ENCODE results near the gene RAP1GDS1.
"Not testable (repeated sequence)": the region's sequence is repeated elsewhere in the genome, so short reads cannot be mapped to it uniquely, and the experiment has no call there.

RAP1GDS1 gene

DNA sequence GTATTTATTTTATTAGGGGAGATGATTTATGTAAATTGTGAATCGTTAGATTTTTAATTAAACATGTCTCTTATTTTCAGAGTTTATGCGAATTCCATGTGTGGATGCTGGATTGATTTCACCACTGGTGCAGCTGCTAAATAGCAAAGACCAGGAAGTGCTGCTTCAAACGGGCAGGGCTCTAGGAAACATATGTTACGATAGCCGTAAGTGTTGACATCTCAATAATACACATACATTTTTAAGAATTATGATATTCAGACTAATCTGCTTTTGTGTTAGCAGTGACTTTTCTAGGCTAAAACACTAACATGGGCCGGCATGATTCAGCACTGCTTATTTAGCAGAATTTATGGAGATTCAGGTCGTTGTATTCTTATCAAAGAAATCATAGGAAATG, 91.2 kb downstream of the RAP1GDS1 start:
- no peak for DNase-seq (ENCODE audit: low spot score)

DNA sequence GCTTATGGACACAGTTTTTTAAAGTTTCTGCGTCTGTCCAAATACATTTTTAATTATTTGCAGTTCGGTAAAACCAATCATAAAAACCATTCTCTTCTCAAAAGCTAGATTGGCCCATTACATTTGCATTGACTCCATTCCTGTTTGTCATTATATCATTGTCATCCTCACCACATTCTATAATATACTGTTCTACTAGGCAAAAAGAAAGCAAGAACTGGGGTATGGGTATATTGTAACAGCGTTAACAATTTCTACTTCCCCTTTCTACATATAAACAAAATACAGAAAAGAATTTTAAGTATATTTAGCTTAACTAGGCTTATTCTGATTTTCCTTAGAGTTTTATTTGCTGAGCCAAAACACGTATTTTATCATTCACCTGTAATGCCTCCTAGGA, 91.8 kb downstream of the RAP1GDS1 start:
- DNase-seq (ENCODE audit: low spot score): no peak

DNA sequence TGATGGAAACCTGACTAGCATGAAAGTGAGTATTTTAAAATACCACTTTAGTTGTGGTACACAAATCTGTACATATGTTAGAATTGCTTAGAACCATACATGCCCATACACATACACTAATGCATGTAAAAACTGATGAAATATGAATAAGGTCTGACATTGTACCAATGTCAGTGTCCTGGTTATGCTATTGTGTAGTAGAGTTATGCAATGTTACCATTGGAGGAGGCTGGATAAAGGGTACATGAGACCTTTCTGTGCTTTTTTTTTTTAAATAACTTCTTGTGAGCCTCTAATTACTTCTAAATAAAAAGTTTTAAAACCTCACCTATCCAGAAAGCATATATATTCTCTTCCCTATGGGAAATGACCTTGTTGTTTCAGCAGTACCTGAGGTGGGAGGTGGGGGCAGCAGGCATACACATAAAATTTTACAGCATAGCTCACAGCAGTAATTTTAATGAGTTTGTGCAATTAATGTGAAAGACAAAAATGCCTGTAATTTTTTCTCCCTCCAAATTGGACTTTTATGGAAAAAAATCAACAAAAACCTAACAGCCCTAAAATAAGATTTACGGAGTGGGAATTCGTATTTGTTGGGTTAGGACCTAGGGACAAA, 97.6 kb downstream of the RAP1GDS1 start:
- no peak for DNase-seq (ENCODE audit: low spot score)

DNA sequence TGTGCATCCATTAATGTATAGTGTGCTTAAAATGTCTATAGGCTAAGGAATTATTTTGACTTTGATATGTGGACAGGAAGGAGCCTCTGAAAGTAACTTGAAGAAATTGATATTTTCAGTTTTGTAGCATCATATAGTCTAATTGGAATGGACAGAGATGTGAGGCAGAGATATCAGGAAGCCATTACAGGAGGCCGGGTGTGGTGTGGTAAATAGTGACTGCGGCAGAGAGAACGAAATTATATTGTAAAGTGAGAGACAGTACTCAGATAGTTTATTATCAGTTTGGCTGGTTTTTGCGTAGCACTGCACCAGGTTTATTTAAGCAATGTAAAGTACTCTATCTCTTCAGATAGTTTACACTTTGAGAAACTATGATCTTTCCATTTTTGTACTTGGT, 98.5 kb downstream of the RAP1GDS1 start:
- no peak for DNase-seq (ENCODE audit: low spot score)

DNA sequence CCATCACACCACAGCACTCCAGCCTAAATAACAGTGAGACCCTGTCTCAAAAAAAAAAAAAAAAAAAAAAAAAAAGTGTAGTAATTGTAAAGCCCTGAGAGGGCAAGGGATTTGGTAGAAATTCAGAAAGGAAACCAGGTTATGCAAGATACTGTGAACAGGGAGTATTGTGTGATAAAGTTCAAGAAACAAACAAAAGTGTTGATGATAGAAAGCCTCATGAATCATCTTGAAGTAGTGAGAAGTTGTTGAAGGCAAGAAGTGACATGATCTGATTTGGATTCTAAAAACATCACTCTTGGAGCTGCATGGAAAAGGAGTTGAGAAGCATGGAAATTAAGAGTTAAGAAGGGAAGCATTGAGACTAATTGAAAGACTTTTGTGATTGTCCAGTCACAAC, 102.2 kb downstream of the RAP1GDS1 start:
- no peak for DNase-seq (ENCODE audit: low spot score)

DNA sequence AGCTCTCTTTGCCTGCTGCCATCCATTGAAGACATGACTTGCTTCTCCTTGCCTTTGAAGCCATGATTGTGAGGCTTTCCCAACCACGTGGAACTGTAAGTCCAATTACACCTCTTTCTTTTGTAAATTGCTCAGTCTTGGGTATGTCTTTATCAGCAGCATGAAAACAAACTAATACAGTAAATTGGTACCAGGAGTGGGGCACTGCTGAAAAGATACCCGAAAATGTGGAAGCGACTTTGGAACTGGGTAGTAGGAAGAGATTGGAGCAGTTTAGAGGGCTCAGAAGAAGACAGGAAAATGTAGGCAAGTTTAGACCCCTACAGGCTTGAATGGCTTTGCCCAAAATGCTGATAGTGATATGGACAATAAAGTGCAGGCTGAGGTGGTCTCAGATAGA, 105.1 kb downstream of the RAP1GDS1 start:
- DNase-seq (ENCODE audit: low spot score): not testable (repeated sequence)

DNA sequence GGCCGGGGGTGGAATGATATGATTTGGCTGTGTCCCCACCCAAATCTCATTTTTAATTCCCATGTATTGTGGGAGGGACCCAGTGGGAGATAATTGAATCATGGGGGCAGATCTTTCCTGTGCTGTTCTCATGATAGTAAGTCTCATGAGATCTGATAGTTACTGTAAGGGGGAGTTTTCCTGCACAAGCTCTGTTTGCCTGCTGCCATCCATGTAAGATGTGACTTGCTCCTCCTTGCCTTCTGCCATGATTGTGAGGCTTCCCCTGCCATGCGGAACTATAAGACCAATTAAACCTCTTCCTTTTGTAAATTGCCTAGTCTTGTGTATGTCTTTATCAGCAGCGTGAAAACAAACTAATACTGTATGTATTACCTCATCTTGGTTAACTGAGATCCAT, 106.8 kb downstream of the RAP1GDS1 start:
- not testable (repeated sequence) for DNase-seq (ENCODE audit: low spot score)

DNA sequence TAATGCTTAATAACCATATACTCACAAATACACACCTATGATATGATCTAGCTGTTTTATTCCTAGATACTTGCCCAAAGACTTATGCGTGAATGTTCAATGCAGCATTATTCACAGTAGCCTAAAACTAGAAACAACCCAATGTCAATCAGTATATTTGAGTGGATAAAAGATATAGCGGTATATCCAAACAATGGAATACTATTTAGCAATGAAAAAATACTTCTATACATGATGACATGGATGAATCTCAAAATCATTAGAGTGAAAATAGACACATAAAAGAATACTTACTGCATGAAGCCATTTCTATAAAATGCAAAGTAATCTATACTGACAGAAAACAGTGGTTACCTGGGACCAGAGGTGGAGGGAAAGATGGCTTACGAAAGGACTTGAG, 108.1 kb downstream of the RAP1GDS1 start:
- DNase-seq (ENCODE audit: low spot score): no peak

DNA sequence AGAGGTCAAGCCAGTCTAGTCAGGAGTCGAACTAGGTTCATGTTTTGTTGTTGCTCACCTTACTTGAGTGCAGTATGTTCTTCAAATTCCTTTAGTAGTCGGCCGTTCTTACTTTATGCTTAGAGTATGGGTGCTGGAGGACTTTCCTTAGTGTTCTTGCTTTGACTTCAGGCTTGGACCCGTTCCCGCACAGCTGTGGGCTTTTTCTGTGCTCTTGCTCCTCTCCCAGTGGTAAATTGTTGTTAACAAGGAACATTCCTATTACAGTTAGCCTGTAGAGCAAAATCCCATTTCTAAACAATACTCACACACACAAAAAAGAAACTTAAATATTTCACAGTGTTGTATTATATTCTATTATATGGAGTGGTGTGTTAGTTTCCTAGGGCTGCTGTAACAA, 113.5 kb downstream of the RAP1GDS1 start:
- no peak for DNase-seq (ENCODE audit: low spot score)

DNA sequence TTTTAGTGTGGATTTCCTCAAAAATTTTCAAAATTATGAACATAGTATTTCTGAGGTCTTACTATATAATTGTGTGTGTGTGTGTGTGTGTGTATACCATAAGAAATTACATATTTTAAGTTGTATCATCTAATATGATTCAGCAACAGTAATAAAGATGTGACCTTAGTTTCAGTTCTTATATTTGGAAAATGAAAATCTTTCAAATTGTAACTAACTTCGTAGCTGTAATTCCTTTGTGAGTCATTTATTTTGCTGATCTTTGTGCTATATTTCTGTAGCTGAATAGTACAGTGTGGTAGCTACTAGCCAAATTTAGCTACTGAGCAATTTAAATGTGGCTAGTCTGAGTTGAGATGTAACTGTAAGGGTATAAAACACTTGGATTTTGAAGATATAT, 116.4 kb downstream of the RAP1GDS1 start:
- no peak for DNase-seq (ENCODE audit: low spot score)

DNA sequence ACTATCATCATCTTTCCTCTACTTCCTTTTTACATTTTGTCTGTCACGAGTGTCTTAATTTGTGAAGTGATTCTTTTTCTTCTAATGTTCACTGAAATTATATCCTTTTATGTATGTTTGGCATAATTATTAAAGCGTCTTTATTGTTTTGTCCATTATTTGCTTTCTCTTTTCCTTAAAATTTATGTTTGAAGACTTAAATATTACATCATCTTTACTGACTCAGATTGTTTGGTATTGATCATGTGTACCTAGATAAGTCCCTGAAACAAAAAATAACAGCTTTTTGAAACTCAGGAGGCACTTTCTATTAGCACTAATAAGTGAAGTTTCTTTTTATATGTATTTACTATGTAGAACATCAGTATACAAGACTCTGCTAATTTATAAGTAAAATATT, 120.1 kb downstream of the RAP1GDS1 start:
- DNase-seq (ENCODE audit: low spot score): no peak

DNA sequence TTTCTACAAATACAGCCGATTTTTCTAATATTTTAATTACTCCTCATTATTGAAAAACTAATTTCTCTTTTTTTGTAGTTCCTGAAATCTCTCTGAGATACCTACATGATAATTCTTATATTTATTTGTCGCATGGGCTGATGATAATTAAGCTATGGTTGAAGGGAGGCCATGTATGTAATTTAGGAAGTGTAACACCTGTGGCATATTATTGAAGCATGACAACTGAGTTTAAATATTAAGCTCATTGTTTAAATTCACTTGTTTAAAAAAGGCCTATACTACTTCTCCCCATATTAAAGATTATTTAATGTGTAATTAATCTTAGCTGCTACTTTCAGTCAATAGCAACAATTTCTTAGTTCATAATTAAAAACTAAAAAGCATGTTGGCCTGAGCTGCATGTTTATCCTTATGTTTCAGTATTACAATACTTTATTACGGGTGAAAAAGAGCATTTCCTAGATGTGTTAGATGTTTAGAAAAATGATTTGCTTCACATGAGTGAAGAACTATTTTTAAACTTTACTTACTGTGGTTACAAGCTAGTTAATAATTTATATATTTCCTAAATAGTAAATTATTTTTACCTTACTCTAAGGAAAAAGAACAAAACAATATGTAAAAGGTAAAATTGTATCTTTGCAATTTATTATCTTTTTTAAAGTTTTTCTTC, 122.4 kb downstream of the RAP1GDS1 start:
- no peak for DNase-seq (ENCODE audit: low spot score)

DNA sequence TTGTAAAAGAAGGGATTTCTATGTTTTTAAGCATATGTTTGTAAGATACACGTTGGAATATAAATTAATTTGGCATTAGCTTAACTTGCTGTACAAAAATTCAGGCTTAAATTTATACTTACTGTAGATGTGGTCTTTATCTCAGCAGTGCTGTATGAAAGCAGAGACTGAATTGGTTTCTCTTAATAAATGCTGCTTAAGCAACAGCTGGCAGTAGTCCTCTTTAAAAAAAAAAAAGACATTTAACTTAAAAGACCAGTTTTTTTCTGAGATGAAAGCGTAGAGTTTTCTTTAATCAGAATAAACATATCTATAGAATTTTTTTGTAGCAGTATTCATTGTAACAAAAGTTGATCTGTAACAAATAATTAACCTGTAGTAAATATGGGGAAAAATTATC, 124.6 kb downstream of the RAP1GDS1 start:
- no peak for DNase-seq (ENCODE audit: low spot score)

DNA sequence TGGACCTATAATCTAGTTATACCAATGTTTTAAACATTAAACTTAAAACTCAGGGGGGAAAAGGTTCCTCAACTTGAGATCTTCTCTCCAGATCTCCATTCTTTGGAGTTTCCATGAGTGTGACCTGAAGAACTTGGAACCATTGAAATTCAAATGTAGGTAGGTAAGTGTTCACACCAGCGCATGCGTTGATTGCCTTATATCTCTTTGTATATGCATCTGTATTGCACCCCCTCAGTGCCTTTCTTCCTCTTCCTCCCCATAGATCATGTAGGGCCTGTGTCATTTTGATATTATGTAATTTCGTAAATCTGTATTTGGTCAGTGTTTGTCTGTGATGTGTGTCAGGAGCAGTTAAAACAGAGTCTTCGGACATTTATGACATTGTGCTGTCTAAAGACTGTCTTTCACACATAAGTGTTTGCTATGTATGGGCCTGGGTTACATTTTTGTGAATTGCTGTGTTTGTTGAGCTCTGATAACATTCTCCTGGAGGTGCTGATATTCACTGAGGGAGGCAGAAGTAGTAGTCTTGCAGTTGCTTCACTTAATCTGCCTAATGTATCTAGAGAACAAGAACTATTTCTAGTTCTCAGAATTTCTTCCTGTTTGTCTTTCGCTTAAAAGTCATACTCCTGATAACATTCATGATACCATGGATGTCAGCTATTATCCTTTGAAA, 126.3 kb downstream of the RAP1GDS1 start:
- no peak for DNase-seq (ENCODE audit: low spot score)

DNA sequence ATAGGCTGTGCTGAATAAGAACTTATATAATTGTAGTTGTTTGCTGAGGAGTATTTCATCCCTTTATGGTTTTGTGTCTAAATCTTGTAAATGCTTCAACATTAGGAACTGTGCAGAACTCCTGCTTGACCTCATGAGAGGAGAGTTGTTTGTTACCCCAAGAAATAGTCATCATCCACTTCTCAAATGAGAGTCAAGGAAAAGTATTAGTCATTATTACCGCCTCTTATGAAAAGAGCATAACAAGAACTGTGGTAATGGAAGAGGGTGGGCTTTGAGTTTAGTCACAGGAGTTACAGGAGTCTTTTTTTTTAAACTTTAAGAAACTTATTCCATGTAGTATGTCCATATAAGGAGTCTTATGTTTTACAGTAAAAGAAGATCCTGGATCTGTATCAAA, 132.9 kb downstream of the RAP1GDS1 start:
- no peak for DNase-seq (ENCODE audit: low spot score)

DNA sequence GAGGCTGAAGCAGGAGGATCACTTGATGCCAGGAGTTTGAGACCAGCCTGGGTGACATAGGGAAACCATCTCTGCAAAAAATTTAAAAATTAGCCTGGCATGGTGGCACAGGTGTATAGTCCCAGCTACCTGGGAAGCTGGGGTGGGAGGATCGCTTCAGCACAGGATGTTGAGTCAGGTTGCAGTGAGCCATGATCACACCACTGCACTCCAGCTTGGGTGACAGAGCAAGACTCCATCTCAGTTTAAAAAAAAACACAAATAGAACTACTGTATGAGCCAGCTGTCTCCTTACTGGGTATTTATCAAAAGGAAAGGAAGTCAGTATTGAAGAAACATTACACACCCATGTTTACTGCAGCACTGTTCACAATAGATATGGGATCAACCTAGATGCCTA, 138.7 kb downstream of the RAP1GDS1 start:
- no peak for DNase-seq (ENCODE audit: low spot score)

DNA sequence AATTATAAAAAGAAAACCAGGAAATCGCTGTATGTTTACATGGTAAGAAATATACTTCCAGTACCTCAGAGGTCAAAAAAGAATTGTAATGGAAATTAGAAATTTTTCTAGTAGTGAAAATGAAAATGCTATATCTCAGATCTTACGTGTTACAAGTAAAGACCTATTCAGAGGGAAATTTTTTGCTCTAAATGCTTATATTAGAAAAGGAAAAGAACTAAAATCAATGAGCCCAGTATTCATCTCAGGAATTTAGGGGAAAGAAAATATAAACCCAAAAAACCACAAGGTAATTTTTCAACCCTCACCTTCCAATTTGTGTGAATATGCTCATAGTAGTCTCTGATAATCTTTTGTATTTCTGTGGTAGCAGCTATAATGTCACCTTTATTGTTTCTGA, 145.6 kb downstream of the RAP1GDS1 start:
- no peak for DNase-seq (ENCODE audit: low spot score)

DNA sequence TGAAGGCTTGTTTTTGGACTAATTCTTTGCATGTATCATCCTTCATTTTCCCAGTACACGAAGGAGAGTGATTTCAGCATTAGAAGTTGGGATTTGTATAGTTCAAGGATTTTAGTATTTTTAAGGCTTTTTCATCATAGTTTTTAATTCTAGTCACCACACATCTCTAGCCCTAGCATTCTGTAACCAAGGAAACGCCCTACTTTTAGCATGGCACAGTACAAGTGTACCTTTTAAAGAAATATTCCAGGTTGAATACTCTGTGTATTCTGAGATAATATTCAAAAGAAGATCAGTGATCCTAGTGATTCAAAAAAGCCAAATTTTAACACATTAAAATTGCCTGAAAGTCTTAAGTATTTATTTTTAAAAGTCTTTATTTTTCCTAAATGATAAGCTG, 150.5 kb downstream of the RAP1GDS1 start:
- DNase-seq (ENCODE audit: low spot score): no peak

DNA sequence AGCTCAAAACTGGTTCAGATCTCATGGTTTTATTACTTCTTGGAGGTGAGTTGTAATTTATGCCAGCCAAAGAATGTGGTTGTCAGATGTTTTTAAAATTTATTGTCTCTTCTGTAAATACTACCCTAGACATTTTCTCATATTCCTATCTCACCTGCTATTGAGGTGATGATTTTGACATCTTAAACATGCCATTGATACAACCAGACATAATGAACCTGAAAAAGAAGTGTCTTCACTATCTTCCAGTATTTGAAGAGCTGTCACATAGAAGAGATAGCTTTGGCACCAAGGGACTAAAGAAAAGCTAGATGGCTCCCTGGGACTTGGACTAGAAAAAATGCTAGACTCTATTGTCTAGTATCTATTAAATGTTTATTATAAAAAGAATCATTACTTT, 155.7 kb downstream of the RAP1GDS1 start:
- no peak for DNase-seq (ENCODE audit: low spot score)

DNA sequence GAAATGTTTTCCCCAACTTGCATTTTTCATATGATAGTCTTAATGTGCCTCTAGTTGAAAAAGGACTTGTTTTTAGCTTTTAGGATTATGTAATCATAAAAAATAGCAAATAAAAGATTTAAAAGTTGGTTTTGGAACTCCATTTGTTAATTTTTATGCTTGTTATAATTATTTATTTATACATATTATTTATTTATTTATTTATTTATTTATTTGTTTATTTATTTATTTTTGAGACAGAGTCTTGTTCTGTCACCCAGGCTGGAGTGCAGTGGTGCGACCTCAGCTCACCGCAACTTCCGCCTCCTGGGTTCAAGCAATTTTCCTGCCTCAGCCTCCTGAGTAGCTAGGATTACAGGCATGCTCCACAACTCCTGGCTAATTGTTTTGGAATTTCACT, 159.0 kb downstream of the RAP1GDS1 start:
- not testable (repeated sequence) for DNase-seq (ENCODE audit: low spot score)

DNA sequence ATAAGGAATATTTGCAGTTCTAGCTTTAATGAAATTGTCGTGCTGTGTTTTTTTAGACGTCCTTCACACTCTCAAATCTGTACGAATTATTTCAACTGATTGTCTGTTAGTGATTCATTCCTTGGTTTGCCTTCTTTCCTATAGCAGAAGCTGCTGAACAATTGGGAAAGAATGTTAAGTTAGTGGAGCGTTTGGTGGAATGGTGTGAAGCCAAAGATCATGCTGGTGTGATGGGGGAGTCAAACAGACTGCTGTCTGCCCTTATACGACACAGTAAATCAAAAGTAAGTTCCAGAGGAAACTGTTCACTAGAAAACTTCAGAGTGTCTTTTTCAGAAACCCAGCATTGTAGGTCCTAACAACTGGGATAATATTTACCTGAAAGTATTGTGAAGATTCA, 159.9 kb downstream of the RAP1GDS1 start:
- no peak for DNase-seq (ENCODE audit: low spot score)

DNA sequence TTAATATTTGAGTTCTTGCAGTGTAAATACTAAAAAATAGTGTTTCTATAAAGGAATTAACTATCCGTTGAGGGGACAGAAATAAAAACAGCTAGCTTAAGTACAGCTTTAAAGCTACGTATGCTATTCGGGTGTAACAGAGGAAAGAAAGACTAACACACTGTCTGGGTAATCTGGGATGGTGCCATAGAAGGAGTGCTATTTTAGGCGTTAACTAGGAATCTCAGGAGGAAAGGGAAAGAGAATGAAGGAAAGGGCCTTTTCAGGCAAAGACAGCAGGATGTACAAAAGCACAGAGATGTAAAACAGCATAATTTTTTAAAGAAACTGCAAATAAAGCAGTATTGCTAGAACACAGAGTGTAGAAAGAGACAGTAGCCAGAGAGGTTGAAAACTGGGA, 161.8 kb downstream of the RAP1GDS1 start:
- DNase-seq (ENCODE audit: low spot score): no peak

DNA sequence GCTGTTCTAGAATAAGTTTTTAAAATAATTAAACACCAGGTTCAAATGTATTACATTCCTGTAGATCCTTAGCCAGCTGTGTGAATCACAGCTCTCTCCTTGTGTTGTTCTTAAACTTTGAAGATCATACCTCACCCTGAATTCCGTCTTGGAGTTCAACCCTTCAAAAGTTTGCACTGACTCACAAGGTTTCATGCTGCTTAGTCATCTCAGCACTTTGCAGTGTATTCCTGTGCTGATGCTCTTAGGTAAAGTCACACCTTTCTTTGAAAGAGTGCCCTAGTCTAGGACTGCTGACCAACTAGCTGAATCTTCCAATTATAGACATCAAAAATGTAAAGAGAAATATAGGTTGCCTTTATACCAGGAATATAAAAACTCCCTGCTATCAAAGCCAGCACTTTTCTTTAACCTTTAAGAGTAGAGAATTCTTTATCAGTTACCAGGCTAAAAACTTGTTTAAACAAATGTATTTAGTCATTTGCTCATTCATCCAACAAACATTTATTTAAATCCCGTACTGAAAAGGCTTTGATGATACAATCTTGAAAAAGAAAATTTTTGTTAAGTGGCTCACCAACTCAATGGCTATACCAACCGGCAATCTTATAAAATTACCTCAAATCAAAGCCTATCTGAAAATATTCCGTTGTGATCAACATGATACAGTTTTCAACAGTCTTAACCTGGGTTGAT, 169.7 kb downstream of the RAP1GDS1 start:
- DNase-seq (ENCODE audit: low spot score): no peak

All from HuH-7.5 (cell line).